Measurements from ENCODE around the gene KRTAP4-16.
"Not testable (repeated sequence)": the region's sequence is repeated elsewhere in the genome, so short reads cannot be mapped to it uniquely, and the experiment has no call there.

Gene KRTAP4-16

GRCh38 chr17:41073676-41074075 is 28.3 kb downstream of the KRTAP4-16 start:
- no peak for DNase-seq (ENCODE audit: low spot score)

DNA sequence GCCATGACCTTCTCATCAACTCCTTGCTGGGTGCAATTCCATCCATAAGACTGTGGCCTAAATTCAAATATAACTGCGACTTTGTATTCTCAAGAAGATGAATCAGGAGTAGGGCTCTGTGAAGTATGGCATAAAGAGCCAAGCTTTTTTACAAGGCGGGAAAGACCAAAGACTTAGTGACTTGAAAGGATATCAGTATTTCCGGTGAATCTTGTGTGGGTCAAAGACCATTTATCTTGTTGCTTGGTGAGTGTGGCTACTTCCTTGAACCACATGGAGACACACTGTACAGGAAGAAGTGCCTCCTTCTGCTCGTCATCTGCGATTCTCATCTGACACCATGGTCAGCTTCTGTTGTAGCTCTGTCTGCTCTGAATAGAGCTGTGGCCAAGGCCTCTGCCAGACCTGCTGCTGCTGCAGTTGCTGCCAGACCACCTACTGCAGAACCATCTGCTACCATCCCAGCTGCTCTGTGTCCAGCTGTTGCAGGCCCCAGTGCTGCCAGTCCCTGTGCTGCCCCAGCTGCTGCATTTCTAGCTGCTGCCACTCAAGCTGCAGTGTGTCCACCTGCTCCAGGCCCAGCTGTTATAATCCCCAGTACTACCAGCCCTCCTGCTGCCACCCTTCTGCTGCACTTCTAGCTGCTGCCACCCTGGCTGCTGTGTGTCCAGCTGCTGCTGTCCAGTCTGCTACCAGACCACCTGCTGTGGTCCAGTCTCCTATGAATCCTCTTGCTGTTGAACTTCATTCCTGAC is 30.2 kb downstream of the KRTAP4-16 start:
- no peak for DNase-seq (ENCODE audit: low spot score)

DNA sequence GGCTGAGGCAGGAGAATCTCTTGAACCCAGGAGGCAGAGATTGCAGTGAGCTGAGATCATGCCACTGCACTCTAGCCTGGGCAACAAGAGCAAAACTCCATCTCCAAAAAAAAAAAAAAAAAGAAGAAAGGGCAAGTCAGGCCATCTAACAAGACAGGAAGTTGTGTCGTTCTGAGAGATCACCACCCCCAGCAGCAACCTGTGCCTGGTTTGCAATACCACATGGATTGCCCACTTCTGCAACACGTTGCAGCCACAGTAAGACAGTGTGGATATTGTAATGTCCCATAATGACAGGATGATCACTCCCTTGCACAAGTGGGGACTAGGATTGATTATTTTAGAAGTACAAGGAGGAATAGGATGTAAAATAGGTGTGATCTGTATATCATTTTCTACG is 33.0 kb downstream of the KRTAP4-16 start:
- DNase-seq (ENCODE audit: low spot score) = no peak

DNA sequence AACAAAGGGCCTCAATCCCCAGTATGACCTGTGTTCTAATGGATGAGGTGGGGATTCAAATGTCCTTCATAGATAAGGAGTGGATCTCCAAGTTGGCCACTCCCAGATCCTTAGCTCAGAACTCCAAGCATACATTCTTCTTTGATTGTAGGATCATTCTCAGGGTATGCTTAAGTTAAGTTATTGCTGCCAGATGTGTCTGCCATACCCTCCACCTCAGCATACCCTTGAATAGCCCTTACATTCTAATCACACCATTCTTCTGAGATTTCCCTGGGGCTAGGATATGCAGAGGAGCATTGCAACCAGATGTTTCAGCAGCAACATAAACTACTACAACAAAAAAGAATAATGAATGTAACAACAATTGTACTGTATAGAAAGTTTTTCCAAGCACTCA is 34.7 kb downstream of the KRTAP4-16 start:
- DNase-seq (ENCODE audit: low spot score) = no peak

DNA sequence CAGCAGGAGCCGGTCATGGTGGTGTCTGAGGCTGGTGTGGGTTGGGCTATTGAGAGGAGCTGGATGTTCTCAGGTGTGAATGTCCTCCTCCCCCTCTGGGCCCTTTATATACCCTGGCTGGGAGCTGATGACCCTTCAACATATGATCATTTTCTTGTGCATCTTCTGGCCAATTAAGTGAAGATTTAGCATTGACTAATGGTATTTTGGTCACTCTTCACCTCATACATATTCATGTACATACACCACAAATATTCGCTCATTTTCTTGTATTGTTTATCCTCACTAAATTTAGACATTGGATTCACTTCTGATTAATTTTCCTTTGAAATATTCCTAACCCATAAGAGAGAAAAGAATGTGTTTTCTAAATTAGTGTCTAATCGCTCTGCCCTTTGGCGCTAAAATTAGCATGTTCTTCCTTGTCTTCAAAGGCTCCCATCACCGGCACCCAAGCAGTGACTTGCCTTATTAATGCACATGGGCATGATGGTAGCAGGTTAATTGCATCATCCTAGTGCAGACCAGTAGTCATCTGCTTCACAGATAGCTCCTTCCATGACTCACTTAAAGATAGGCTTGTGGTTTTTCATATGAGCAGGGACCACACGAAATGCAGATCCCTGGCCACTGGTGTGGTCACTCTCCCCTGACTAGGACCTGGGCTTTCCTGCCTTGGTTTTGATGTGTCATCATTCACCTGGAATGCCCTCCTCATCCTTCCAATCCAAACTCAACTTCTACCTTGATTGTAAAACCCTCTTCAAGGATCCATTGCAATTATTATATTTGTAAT is 36.0 kb downstream of the KRTAP4-16 start, which contains the start of gene KRTAP2-4:
TSS of gene KRTAP2-4 (minus strand) at position 51 of the 796 bp plus-strand sequence. CDS start at position 17, 34 bp downstream.
- DNase-seq (ENCODE audit: low spot score) = no peak

DNA sequence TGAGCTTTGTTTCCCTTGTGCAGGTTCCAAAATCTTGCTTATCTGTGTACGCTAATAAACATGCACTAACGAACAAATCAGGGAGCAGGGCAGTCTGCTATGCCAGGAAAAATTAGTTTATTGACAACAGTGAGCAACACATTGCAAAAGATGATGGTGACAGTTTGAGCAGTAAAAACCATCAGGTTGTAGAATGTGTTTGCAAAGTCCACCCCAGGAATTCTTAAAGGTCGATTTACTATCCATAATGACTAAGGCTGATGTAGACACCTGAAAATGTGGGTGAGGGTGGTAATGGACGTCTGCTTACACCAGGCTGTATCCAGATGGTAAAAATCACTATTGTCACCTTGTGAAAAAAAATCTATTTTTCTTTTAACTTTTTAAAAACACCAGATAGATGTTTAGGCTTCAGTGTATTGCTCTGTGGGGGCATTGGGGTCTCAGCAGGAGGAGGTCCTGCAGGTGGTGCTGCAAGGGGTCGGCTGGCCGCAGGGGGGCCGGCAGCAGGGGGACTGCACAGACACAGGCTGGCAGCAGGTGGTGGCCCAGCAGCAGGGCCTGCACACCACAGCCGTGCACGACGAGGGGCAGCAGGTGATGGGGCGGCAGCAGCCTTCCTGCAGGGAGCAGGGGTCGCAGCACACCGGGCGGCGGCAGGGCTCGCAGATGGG is 36.9 kb downstream of the KRTAP4-16 start:
- DNase-seq (ENCODE audit: low spot score) = not testable (repeated sequence)

DNA sequence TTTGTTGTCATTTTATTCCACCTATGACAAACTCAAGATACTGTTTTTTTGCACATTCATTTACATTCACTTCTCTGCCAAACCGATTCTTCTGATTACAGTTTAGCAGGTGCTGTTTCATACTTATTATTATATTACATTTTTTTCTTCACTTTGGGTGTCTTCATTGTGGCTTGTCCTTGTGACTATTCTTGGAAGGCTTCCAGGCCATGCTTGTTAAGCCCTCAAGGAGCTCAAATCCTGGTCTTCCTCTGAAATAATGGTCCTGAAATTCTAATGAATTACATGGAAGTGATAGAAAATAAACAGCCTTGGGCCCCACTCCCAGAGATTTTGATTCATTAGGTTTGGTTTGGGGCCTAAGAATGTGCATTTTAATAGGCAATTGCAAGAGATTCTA is 37.7 kb downstream of the KRTAP4-16 start:
- DNase-seq (ENCODE audit: low spot score) = no peak

- no peak for DNase-seq (ENCODE audit: low spot score)
Observed at GRCh38 chr17:41063449-41063848, 38.6 kb downstream of the KRTAP4-16 start.

GRCh38 chr17:41061964-41062363 is 40.0 kb downstream of the KRTAP4-16 start:
- no peak for DNase-seq (ENCODE audit: low spot score)

- DNase-seq (ENCODE audit: low spot score) = no peak
Observed at GRCh38 chr17:41060052-41060604, 41.9 kb downstream of the KRTAP4-16 start, which contains the start of gene KRTAP2-3. TSS of gene KRTAP2-3 (minus strand) at chr17:41060114. CDS start at chr17:41060050, 64 bp downstream.

DNA sequence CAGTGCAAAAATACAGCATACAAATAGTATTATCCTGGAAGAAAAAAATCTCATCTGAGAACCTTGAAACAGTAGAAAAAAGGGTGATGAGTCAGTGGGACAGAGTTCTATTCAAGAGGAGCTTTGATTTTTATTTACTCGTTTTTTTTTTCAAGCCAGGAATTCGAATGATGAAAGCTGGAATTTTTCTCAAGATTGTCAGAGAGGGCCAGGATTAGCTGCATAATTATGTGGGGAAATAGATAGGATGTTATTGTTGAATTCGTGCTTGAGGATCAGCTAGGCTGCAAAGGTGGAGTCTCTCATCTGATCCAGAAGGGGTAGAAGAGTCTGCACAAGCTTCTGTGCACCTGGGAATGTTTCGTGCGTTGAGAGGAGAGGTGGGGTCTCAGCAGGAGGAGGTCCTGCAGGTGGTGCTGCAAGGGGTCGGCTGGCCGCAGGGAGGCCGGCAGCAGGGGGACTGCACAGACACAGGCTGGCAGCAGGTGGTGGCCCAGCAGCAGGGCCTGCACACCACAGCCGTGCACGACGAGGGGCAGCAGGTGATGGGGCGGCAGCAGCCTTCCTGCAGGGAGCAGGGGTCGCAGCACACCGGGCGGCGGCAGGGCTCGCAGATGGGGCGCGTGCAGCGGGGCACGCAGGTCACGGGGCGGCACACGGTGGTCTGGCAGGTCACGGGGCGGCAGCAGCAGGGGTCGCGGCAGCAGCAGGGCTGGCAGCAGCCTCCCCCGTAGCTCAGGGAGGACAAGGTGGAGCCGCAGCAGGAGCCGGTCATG is 42.5 kb downstream of the KRTAP4-16 start:
- not testable (repeated sequence) for DNase-seq (ENCODE audit: low spot score)

GRCh38 chr17:41058741-41059140 is 43.3 kb downstream of the KRTAP4-16 start:
- DNase-seq (ENCODE audit: low spot score) = no peak

GRCh38 chr17:41057547-41057946 is 44.5 kb downstream of the KRTAP4-16 start:
- DNase-seq (ENCODE audit: low spot score) = no peak

DNA sequence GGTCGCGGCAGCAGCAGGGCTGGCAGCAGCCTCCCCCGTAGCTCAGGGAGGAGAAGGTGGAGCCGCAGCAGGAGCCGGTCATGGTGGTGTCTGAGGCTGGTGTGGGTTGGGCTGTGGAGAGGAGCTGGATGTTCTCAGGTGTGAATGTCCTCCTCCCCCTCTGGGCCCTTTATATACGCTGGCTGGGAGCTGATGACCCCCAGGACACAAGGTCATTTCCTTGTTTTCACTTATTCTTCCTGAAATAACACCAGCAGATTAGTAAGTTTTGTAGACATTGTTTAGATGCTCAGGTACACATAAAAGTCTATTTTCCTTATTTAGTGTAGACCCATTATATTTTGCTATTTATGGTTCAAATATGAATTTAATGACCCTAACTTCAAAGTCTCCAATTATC is 46.9 kb downstream of the KRTAP4-16 start, which contains the start of gene KRTAP2-2:
TSS of gene KRTAP2-2 (minus strand) at position 101 of the 400 bp plus-strand sequence. CDS start at position 82, 19 bp downstream.
- DNase-seq (ENCODE audit: low spot score) = not testable (repeated sequence)

DNA sequence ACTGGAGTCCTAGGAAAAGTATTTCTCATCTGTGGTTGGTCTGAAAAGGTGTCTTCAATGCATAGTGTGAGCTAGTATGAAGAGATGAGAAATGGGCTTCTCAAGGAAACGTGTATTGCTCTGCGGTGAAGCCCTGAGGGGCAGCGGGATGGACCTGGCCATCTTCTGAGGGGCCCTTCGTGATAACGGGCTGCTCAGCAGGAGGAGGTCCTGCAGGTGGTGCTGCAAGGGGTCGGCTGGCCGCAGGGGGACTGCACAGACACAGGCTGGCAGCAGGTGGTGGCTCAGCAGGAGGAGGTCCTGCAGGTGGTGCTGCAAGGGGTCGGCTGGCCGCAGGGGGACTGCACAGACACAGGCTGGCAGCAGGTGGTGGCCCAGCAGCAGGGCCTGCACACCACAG is 47.5 kb downstream of the KRTAP4-16 start:
- DNase-seq (ENCODE audit: low spot score) = not testable (repeated sequence)

- no peak for DNase-seq (ENCODE audit: low spot score)
Observed at GRCh38 chr17:41054025-41054424, 48.0 kb downstream of the KRTAP4-16 start.

DNA sequence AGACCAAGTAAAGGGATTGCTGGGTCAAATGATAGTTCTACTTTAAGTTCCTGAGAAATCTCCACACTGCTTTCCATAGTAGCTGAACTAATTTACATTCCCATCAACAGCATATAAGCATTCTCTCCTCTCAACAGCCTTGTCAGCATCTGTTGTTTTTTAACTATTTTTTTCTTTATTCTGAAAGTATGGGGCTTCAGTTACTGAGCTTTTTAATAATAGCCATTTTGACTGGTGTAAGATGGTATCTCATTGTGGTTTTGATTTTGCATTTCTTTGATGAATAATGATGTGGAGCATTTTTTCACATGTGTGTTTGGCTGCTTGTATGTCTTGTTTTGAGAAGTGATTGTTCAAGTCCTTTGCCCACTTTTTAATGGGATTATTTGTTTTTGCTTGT is 49.4 kb downstream of the KRTAP4-16 start:
- no peak for DNase-seq (ENCODE audit: low spot score)
